T-cell (primary cell): ENCODE data around the gene CDHR4. TPM values are rescaled to one million over a fixed set of nuclear protein-coding genes. Genes with fewer than 3 reads are reported as not detected.
"Not testable (repeated sequence)": the region's sequence is repeated elsewhere in the genome, so short reads cannot be mapped to it uniquely, and the experiment has no call there.

ENCODE experiments used
- ATAC-seq, 4 experiments: fragments of 200-7000 bp in 3 of 4; fragments of 150-1000 bp in 1 of 4; cut with Tn5 transposase; replicated peaks in 1 of 4; 1 replicate in 3 of 4; 2 replicates in 1 of 4; pipeline ENCODE4 v1.10.0; 2021; ENCODE audit warnings: moderate library complexity in 3 of 4, mild to moderate bottlenecking in 2 of 4, moderate number of reproducible peaks in 1 of 4
- CTCF ChIA-PET, 2 donors: fragments of 300-600 bp; sonication (Branson Sonifier 250); formaldehyde crosslinking; loops; one replicate each; lab custom pipeline; 2022; ENCODE audit warnings: antibody characterized with exemption in 2 of 2; lab: Charles Lee
- POLR2A ChIA-PET, 2 donors: fragments of 300-600 bp; sonication (Branson Sonifier 250); formaldehyde crosslinking; loops; one replicate each; lab custom pipeline; 2022; ENCODE audit warnings: antibody characterized with exemption in 2 of 2; lab: Charles Lee
- DNase-seq, 35 experiments: peaks; one replicate each; pipeline versions ENCODE4 v3.0.0 to v3.0.0-alpha.2; 2013 to 2023
- H3K27ac ChIP-seq: one replicate; pipeline ENCODE4 v1.5.1; 2013; ENCODE audit warnings: low read length
- H3K27me3 ChIP-seq, 2 experiments: replicated peaks in 1 of 2; 1 replicate in 1 of 2; 2 replicates in 1 of 2; pipeline versions ENCODE4 v1.6.1 to v1.7.0; 2013; ENCODE audit warnings: low read length in 1 of 2, mixed read lengths in 1 of 2; ENCODE audit not compliant: control insufficient read depth in 2 of 2, insufficient read depth in 2 of 2; ENCODE audit errors: extremely low read depth in 1 of 2
- H3K36me3 ChIP-seq, 2 donors: 1 replicate in 1 of 2; 2 replicates in 1 of 2; pipeline versions ENCODE4 v1.6.1 to v1.7.0; 2013; ENCODE audit warnings: low read length in 1 of 2; ENCODE audit not compliant: control insufficient read depth in 2 of 2, insufficient read depth in 1 of 2; ENCODE audit errors: extremely low read depth in 1 of 2
- H3K4me1 ChIP-seq, 2 experiments: 1 replicate in 1 of 2; 2 replicates in 1 of 2; pipeline versions ENCODE4 v1.6.1 to v1.7.0; 2013; ENCODE audit warnings: low read length in 2 of 2, mixed read lengths in 1 of 2; ENCODE audit not compliant: insufficient read depth in 2 of 2, control insufficient read depth in 1 of 2; ENCODE audit errors: extremely low read depth in 1 of 2
- H3K4me3 ChIP-seq, 2 donors: 1 replicate in 1 of 2; 2 replicates in 1 of 2; pipeline versions ENCODE4 v1.5.1 to v1.7.0; 2013; ENCODE audit warnings: mild to moderate bottlenecking in 2 of 2, low read length in 1 of 2, moderate library complexity in 1 of 2; ENCODE audit not compliant: control insufficient read depth in 1 of 2; ENCODE audit errors: extremely low read depth in 1 of 2
- H3K9me3 ChIP-seq: 2 replicates; pipeline ENCODE4 v1.7.0; 2013
- H3K27ac Mint-ChIP-seq, 2 donors: one replicate each; pipeline ENCODE4 v1.8.0; 2020 to 2021; ENCODE audit warnings: mild to moderate bottlenecking in 2 of 2, mixed read lengths in 2 of 2
- H3K27me3 Mint-ChIP-seq, 2 donors: one replicate each; pipeline ENCODE4 v1.8.0; 2021 to 2022; ENCODE audit warnings: mixed read lengths in 2 of 2
- H3K36me3 Mint-ChIP-seq: one replicate; pipeline ENCODE4 v1.8.0; 2021; ENCODE audit warnings: mixed read lengths
- H3K4me1 Mint-ChIP-seq, 3 donors: one replicate each; pipeline ENCODE4 v1.8.0; 2020 to 2022; ENCODE audit warnings: mixed read lengths in 3 of 3, mild to moderate bottlenecking in 1 of 3
- H3K4me3 Mint-ChIP-seq, 3 donors: one replicate each; pipeline ENCODE4 v1.8.0; 2020 to 2022; ENCODE audit warnings: mild to moderate bottlenecking in 3 of 3, mixed read lengths in 3 of 3, moderate library complexity in 3 of 3
- H3K9me3 Mint-ChIP-seq, 3 donors: one replicate each; pipeline ENCODE4 v1.8.0; 2020 to 2022; ENCODE audit warnings: mixed read lengths in 3 of 3
- WGBS: methylation state at CpG from one replicate; pipeline ENCODE4 v1.1.5; 2013; ENCODE audit warnings: missing lambda C conversion rate; ENCODE audit not compliant: insufficient coverage; 5-methylcytosine and 5-hydroxymethylcytosine counted together
- total RNA-seq, 35 experiments: library from RNA in 6 of 35; stranded (reverse) in 6 of 35; fragments of 120-200 nt in 1 of 35; gene quantifications; one replicate each; pipeline versions ENCODE4 v1.2.1 to v1.2.4 and lab custom pipeline; 2013 to 2026

The CDHR4 gene
- total RNA-seq, 5 donors from 2014 or later (not counting 1 experiment from before 2014, with no cell fraction given) = 0.35 to 0.68 (median 0.36) TPM; not detected in 1

GRCh38 chr3:49779358-49780079 is 20.2 kb downstream of the CDHR4 start:
- Histone ChIP-seq H3K27me3 (no peaks in the 10 kb centered on the region), H3K4me1 (peaks cover 6 to 33% of the 10 kb centered on the region in 2 experiments), H3K9me3 (no peaks in the 10 kb centered on the region), H3K27ac (no peak overlapping the region), H3K4me3 (no peak overlapping the region), H3K36me3 (peaks cover 6 to 33% of the 10 kb centered on the region in 2 donors)
- no peaks in the 10 kb centered on the region for H3K9me3 Mint-ChIP-seq
- POLR2A ChIA-PET = interaction anchor here in 1 of 2 donors (0.6 to 0.7 kb wide), 4 partner anchors 36 to 1689 kb away, joined by 3 to 4 read pairs (median 3); no protein-coding TSS in a partner anchor
- peaks cover 25% of the 10 kb centered on the region for H3K36me3 Mint-ChIP-seq
- H3K27ac Mint-ChIP-seq = peak overlapping the region in 1 of 2 donors; percentile 17
- H3K4me1 Mint-ChIP-seq = peaks cover 47 to 58% (median 53%) of the 10 kb centered on the region in 3 donors
- H3K4me3 Mint-ChIP-seq = peak overlapping the region in 1 of 3 donors; percentile 41
- no peaks in the 10 kb centered on the region for H3K27me3 Mint-ChIP-seq
- CTCF ChIA-PET = interaction anchor here (0.6 kb wide), 2 partner anchors 57 to 331 kb away, joined by 3 to 4 read pairs; no protein-coding TSS in a partner anchor
- ATAC-seq (no peak), DNase-seq (no peak)
- WGBS = 100% methylated on average over 1 of the region's 5 CpGs

GRCh38 chr3:49776101-49776500 is 23.6 kb downstream of the CDHR4 start:
- peaks cover 6 to 21% of the 10 kb centered on the region in 2 donors for H3K36me3 ChIP-seq
- POLR2A ChIA-PET, H3K4me3 ChIP-seq, H3K27ac ChIP-seq, H3K27me3 ChIP-seq, H3K9me3 ChIP-seq, ATAC-seq, H3K27ac Mint-ChIP-seq, CTCF ChIA-PET, H3K27me3 Mint-ChIP-seq, H3K9me3 Mint-ChIP-seq, H3K4me1 ChIP-seq, H3K4me3 Mint-ChIP-seq: not testable (repeated sequence)
- Mint-ChIP-seq H3K36me3 (peaks cover 17% of the 10 kb centered on the region), H3K4me1 (peaks cover 43 to 53% (median 51%) of the 10 kb centered on the region in 3 donors)
- DNase-seq = peak in 1 of 35 experiments; percentile 2
- WGBS = 96% methylated on average over 4 of the region's 8 CpGs

- Mint-ChIP-seq H3K27me3 (no peaks in the 10 kb centered on the region), H3K9me3 (no peaks in the 10 kb centered on the region), H3K36me3 (peaks cover 17% of the 10 kb centered on the region), H3K4me3 (no peak overlapping the region), H3K27ac (no peak overlapping the region), H3K4me1 (peaks cover 37 to 51% (median 49%) of the 10 kb centered on the region in 3 donors)
- DNase-seq (no peak), ATAC-seq (no peak)
- POLR2A ChIA-PET = no interaction called here
- no peak overlapping the region for H3K4me3 ChIP-seq
- no peaks in the 10 kb centered on the region for H3K27me3 ChIP-seq
- H3K4me1 ChIP-seq = peaks cover 4% of the 10 kb centered on the region in 2 experiments
- H3K27ac ChIP-seq = no peak overlapping the region
- CTCF ChIA-PET = no interaction called here
- no peaks in the 10 kb centered on the region for H3K9me3 ChIP-seq
- no CpG with 5 or more reads among the region's 3 CpGs for WGBS
- peaks cover 6 to 16% of the 10 kb centered on the region in 2 donors for H3K36me3 ChIP-seq
Observed at GRCh38 chr3:49775538-49775937, 24.1 kb downstream of the CDHR4 start.

GRCh38 chr3:49772703-49773102 is 27.0 kb downstream of the CDHR4 start:
- Mint-ChIP-seq H3K27ac (no peak overlapping the region), H3K36me3 (peaks cover 20% of the 10 kb centered on the region), H3K4me3 (no peak overlapping the region), H3K4me1 (peaks cover 30 to 53% (median 50%) of the 10 kb centered on the region in 3 donors), H3K27me3 (no peaks in the 10 kb centered on the region), H3K9me3 (no peaks in the 10 kb centered on the region)
- Histone ChIP-seq H3K36me3 (peaks cover 5 to 15% of the 10 kb centered on the region in 2 donors), H3K4me3 (no peak overlapping the region), H3K27ac (no peak overlapping the region), H3K27me3 (no peaks in the 10 kb centered on the region), H3K9me3 (no peaks in the 10 kb centered on the region), H3K4me1 (peaks cover 0 to 3% of the 10 kb centered on the region in 2 experiments)
- POLR2A ChIA-PET = no interaction called here
- CTCF ChIA-PET = interaction anchor here in 1 of 2 donors (0.7 kb wide), 1 partner anchor 478 kb away, joined by 4 read pairs; no protein-coding TSS in a partner anchor
- WGBS = no CpG with 5 or more reads among the region's 2 CpGs
- ATAC-seq (no peak), DNase-seq (peak in 1 of 35 experiments; percentile 3)

- ChIA-PET CTCF (interaction anchor here in 1 of 2 donors (0.9 kb wide), 1 partner anchor 31 kb away, joined by 3 read pairs; no protein-coding TSS in a partner anchor), POLR2A (interaction anchor here in 1 of 2 donors (0.7 kb wide), 1 partner anchor 23 kb away, joined by 3 read pairs; no protein-coding TSS in a partner anchor)
- H3K27me3 ChIP-seq = no peaks in the 10 kb centered on the region
- H3K27ac Mint-ChIP-seq = no peak overlapping the region
- WGBS = no CpG with 5 or more reads among the region's 1 CpG
- H3K36me3 Mint-ChIP-seq = peaks cover 14% of the 10 kb centered on the region
- H3K4me1 Mint-ChIP-seq = peaks cover 24 to 47% (median 44%) of the 10 kb centered on the region in 3 donors
- H3K4me1 ChIP-seq = peaks cover 0 to 3% of the 10 kb centered on the region in 2 experiments
- no peaks in the 10 kb centered on the region for H3K9me3 Mint-ChIP-seq
- peaks cover 3 to 13% of the 10 kb centered on the region in 2 donors for H3K36me3 ChIP-seq
- H3K27ac ChIP-seq = no peak overlapping the region
- H3K4me3 ChIP-seq = no peak overlapping the region
- H3K4me3 Mint-ChIP-seq = no peak overlapping the region
- ATAC-seq (no peak), DNase-seq (no peak)
- H3K9me3 ChIP-seq = no peaks in the 10 kb centered on the region
- no peaks in the 10 kb centered on the region for H3K27me3 Mint-ChIP-seq
Observed at GRCh38 chr3:49771340-49771938, 28.2 kb downstream of the CDHR4 start.

GRCh38 chr3:49769926-49770325 is 29.7 kb downstream of the CDHR4 start:
- no peaks in the 10 kb centered on the region for H3K9me3 Mint-ChIP-seq
- CTCF ChIA-PET = interaction anchor here in 1 of 2 donors (0.5 kb wide), 1 partner anchor 1981 kb away, joined by 3 read pairs; no protein-coding TSS in a partner anchor
- Histone ChIP-seq H3K4me1 (peaks cover 0 to 3% of the 10 kb centered on the region in 2 experiments), H3K36me3 (peaks cover 6 to 7% of the 10 kb centered on the region in 2 donors), H3K4me3 (no peak overlapping the region), H3K27ac (no peak overlapping the region), H3K9me3 (no peaks in the 10 kb centered on the region), H3K27me3 (no peaks in the 10 kb centered on the region)
- DNase-seq (no peak), ATAC-seq (no peak)
- H3K27me3 Mint-ChIP-seq = no peaks in the 10 kb centered on the region
- peaks cover 17 to 45% (median 44%) of the 10 kb centered on the region in 3 donors for H3K4me1 Mint-ChIP-seq
- peaks cover 12% of the 10 kb centered on the region for H3K36me3 Mint-ChIP-seq
- H3K4me3 Mint-ChIP-seq = no peak overlapping the region
- no peak overlapping the region for H3K27ac Mint-ChIP-seq
- POLR2A ChIA-PET = no interaction called here
